ENCODE measurements around the gene IGFL1. TPM values are rescaled to one million over a fixed set of nuclear protein-coding genes. Genes with fewer than 3 reads are reported as not detected.
"Not testable (repeated sequence)": the region's sequence is repeated elsewhere in the genome, so short reads cannot be mapped to it uniquely, and the experiment has no call there.

The IGFL1 gene
- total RNA-seq, 4 donors from 2014 or later, result 1.2 TPM; not detected in 3

- TF ChIP-seq POLR2AphosphoS5 (IDR thresholded peaks at IDR 0.05) (no peak), CTCF (IDR thresholded peaks at IDR 0.05) (no peak)
- no peak overlapping the region for H3K27ac ChIP-seq
- peaks cover 9% of the 10 kb centered on the region for H3K27me3 ChIP-seq
- peaks cover 0 to 13% (median 0%) of the 10 kb centered on the region in 3 donors for H3K4me1 ChIP-seq
- no peaks in the 10 kb centered on the region for H3K36me3 ChIP-seq
- ATAC-seq, result no peak
- H3K9me3 ChIP-seq, result no peaks in the 10 kb centered on the region
- no peak overlapping the region for H3K4me3 ChIP-seq
- WGBS, 2 donors (ENCODE audit: low coverage in 1 of 2), result 41 to 81% methylated on average over 2 to 3 of the region's 3 CpGs
Observed at GRCh38 chr19:46206682-46207081, 22.9 kb upstream of the IGFL1 start.

- not testable (repeated sequence) for H3K9me3 ChIP-seq, H3K27ac ChIP-seq, ATAC-seq, H3K36me3 ChIP-seq, H3K27me3 ChIP-seq, H3K4me3 ChIP-seq
- WGBS, 2 donors (ENCODE audit: low coverage in 1 of 2), result 91 to 94% methylated on average over 4 to 5 of the region's 8 CpGs
- H3K4me1 ChIP-seq, result peaks cover 0 to 15% (median 0%) of the 10 kb centered on the region in 3 donors
Observed at GRCh38 chr19:46207858-46208257, 21.7 kb upstream of the IGFL1 start.

- peaks cover 9% of the 10 kb centered on the region for H3K27me3 ChIP-seq
- H3K4me3 ChIP-seq, result no peak overlapping the region
- H3K4me1 ChIP-seq, result peaks cover 0 to 15% (median 0%) of the 10 kb centered on the region in 3 donors
- TF ChIP-seq POLR2A (IDR thresholded peaks at IDR 0.05) (no peak), POLR2AphosphoS5 (IDR thresholded peaks at IDR 0.05) (no peak), EP300 (IDR thresholded peaks at IDR 0.05) (no peak), CTCF (IDR thresholded peaks at IDR 0.05) (no peak)
- no peak overlapping the region for H3K27ac ChIP-seq
- 65 to 83% methylated on average over 1 to 3 of the region's 3 CpGs for WGBS, 2 donors (ENCODE audit: low coverage in 1 of 2)
- no peaks in the 10 kb centered on the region for H3K9me3 ChIP-seq
- H3K36me3 ChIP-seq, result no peaks in the 10 kb centered on the region
- no peak for ATAC-seq
Observed at GRCh38 chr19:46209051-46209450, 20.5 kb upstream of the IGFL1 start.

- TF ChIP-seq EP300 (IDR thresholded peaks at IDR 0.05) (no peak), CTCF (IDR thresholded peaks at IDR 0.05) (no peak), POLR2A (IDR thresholded peaks at IDR 0.05) (no peak), POLR2AphosphoS5 (IDR thresholded peaks at IDR 0.05) (no peak)
- WGBS, 2 donors (ENCODE audit: low coverage in 1 of 2), result 81 to 83% methylated on average over 1 of the region's 1 CpG
- H3K27ac ChIP-seq, result no peak overlapping the region
- H3K27me3 ChIP-seq, result peaks cover 10% of the 10 kb centered on the region
- no peak for ATAC-seq
- no peaks in the 10 kb centered on the region for H3K9me3 ChIP-seq
- no peaks in the 10 kb centered on the region for H3K36me3 ChIP-seq
- no peak overlapping the region for H3K4me3 ChIP-seq
- H3K4me1 ChIP-seq, result peaks cover 0 to 15% (median 0%) of the 10 kb centered on the region in 3 donors
Observed at GRCh38 chr19:46209472-46209871, 20.1 kb upstream of the IGFL1 start.

DNA sequence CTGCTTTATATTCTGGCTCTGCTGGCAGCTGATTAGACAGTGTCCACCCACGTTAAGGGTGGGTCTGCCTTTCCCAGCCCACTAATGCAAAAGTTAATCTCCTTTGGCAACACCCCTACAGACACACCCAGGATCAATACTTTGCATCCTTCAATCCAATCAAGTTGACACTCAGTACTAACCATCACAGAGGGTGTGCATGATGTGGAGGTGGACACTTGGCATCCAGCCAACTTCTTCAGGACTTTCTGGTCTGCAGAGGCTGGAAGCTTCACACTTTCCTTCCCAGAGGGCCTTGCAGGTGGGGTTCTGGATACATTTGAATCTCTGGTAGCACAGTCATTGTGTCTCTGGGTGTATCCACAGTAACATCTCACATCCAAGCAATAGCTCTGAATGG, 18.9 kb upstream of the IGFL1 start:
- WGBS, 2 donors (ENCODE audit: low coverage in 1 of 2), result 13 to 67% methylated on average over 1 of the region's 1 CpG
- no peaks in the 10 kb centered on the region for H3K9me3 ChIP-seq
- no peak for ATAC-seq
- no peaks in the 10 kb centered on the region for H3K36me3 ChIP-seq
- no peak for TF ChIP-seq POLR2A (IDR thresholded peaks at IDR 0.05)
- no peak overlapping the region for H3K4me3 ChIP-seq
- peaks cover 10% of the 10 kb centered on the region for H3K27me3 ChIP-seq
- peaks cover 0 to 15% (median 0%) of the 10 kb centered on the region in 3 donors for H3K4me1 ChIP-seq
- peak overlapping the region in 3 of 4 donors; percentile 53 to 72 (median 56) for H3K27ac ChIP-seq

DNA sequence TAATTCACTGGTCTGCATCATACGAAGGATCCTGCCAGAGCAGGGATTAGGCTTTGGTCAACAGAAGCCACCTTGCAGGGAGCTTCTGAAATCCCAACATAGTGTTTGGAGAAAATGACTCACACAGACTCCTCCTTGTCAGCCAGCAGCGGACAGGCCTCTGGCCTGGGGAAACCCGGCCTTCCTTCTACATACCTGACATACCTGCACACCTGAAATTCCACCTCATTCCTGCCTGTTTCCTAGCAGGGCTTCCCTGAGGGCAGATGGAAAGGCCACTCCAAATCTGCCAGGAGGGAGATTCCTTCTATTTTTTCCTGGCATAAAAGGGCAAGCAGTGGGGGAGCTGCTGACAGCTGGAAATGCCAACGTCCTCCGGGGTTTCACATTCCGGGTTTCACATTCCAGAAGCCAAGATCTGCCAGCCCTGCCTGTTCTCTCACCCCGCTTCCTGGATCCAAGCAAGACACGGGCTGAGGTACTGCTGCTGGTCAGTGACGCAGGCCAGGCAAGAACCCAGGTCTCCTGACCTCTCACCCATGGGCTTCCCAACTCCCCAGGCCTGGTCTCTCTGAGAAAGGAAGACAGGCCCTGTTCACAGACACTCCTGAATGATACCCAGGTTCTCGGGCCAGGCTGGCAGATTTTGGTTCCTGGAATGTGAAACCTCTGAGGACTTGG, 18.2 kb upstream of the IGFL1 start:
- Histone ChIP-seq H3K4me3 (no peak overlapping the region), H3K27me3 (peaks cover 10% of the 10 kb centered on the region), H3K9me3 (no peaks in the 10 kb centered on the region), H3K36me3 (no peaks in the 10 kb centered on the region), H3K4me1 (peaks cover 0 to 15% (median 0%) of the 10 kb centered on the region in 3 donors), H3K27ac (peak overlapping the region in 3 of 4 donors; percentile 53 to 72 (median 56))
- no peak for TF ChIP-seq EP300 (IDR thresholded peaks at IDR 0.05)
- TF ChIP-seq POLR2AphosphoS5 (IDR thresholded peaks at IDR 0.05), result no peak
- no peak for TF ChIP-seq POLR2A (IDR thresholded peaks at IDR 0.05)
- TF ChIP-seq CTCF (IDR thresholded peaks at IDR 0.05), result no peak
- WGBS, 2 donors (ENCODE audit: low coverage in 1 of 2), result 27% methylated on average over 2 of the region's 10 CpGs; no CpG with 5 or more reads in 1 of the 2 donors
- ATAC-seq, result peak; percentile 43

- ATAC-seq, H3K27ac ChIP-seq, H3K27me3 ChIP-seq, H3K9me3 ChIP-seq, H3K36me3 ChIP-seq, H3K4me3 ChIP-seq: not testable (repeated sequence)
- peaks cover 0 to 15% (median 0%) of the 10 kb centered on the region in 3 donors for H3K4me1 ChIP-seq
- 70 to 90% methylated on average over 3 to 4 of the region's 5 CpGs for WGBS, 2 donors (ENCODE audit: low coverage in 1 of 2)
Observed at GRCh38 chr19:46212592-46212991, 16.9 kb upstream of the IGFL1 start.

Data from gastroesophageal sphincter (tissue), 4 donors.